ENCODE measurements around the gene PLCB4.

PLCB4 gene

GRCh38 chr20:9520086-9520485 lies 451.2 kb downstream of the PLCB4 start:
- DNase-seq (ENCODE audit: low spot score) = no peak

DNA sequence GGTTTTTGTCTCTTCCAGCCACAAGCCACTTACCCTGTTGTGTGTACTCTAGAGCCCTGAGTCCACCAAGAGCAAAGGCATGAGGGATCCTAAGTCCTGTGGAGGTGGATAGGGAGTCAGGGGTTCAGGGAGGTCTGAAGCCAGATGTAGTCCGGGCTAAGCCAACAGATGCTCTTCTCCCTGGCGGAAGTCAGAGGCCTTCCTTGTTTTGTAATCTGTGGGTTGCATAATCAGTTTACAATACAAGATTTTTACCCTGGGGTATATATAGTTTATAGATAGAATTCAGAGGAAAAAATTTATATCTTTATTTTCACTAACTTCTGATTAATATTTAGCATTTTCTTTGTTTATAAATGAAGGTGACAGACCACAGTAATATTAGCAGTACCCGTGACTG lies 454.7 kb downstream of the PLCB4 start:
- no peak for DNase-seq (ENCODE audit: low spot score)
